Measurements from ENCODE around the gene ENO1. TPM values are rescaled to one million over a fixed set of nuclear protein-coding genes. Genes with fewer than 3 reads are reported as not detected.
A peak's percentile ranks its signal among the peaks of the same experiment; 100 is the strongest.

The ENO1 gene
- total RNA-seq, 4 donors from 2014 or later = 453 to 1,066 (median 553) TPM

GRCh38 chr1:8848663-8849386 is 29.7 kb downstream of the ENO1 start:
- peak overlapping the region in 3 of 4 donors; percentile 54 to 62 (median 60) for H3K27ac ChIP-seq
- H3K9me3 ChIP-seq = no peaks in the 10 kb centered on the region
- peak; percentile 100 for ATAC-seq
- no peaks in the 10 kb centered on the region for H3K36me3 ChIP-seq
- H3K4me3 ChIP-seq = no peak overlapping the region
- no peaks in the 10 kb centered on the region for H3K27me3 ChIP-seq
- TF ChIP-seq POLR2AphosphoS5 (IDR thresholded peaks at IDR 0.05) = peak; percentile 72
- peak in 3 of 4 experiments; percentile 93 to 94 (median 94) for TF ChIP-seq CTCF (IDR thresholded peaks at IDR 0.05)
- no peak for TF ChIP-seq POLR2A (IDR thresholded peaks at IDR 0.05)
- 41 to 46% methylated on average over 8 to 11 of the region's 19 CpGs for WGBS, 2 donors (ENCODE audit: low coverage in 1 of 2)
- H3K4me1 ChIP-seq = peaks cover 0 to 33% (median 3%) of the 10 kb centered on the region in 3 donors

GRCh38 chr1:8847990-8848389 is 30.5 kb downstream of the ENO1 start:
- Histone ChIP-seq H3K27ac (peak overlapping the region in 3 of 4 donors; percentile 54 to 62 (median 60)), H3K27me3 (no peaks in the 10 kb centered on the region), H3K36me3 (no peaks in the 10 kb centered on the region), H3K9me3 (no peaks in the 10 kb centered on the region), H3K4me3 (no peak overlapping the region), H3K4me1 (peaks cover 0 to 33% (median 3%) of the 10 kb centered on the region in 3 donors)
- TF ChIP-seq POLR2AphosphoS5 (IDR thresholded peaks at IDR 0.05) = no peak
- TF ChIP-seq CTCF (IDR thresholded peaks at IDR 0.05) = no peak
- TF ChIP-seq POLR2A (IDR thresholded peaks at IDR 0.05) = no peak
- TF ChIP-seq EP300 (IDR thresholded peaks at IDR 0.05) = no peak
- WGBS, 2 donors (ENCODE audit: low coverage in 1 of 2) = 25% methylated on average over 2 of the region's 5 CpGs; no CpG with 5 or more reads in 1 of the 2 donors
- no peak for ATAC-seq

- H3K36me3 ChIP-seq = no peaks in the 10 kb centered on the region
- no peaks in the 10 kb centered on the region for H3K27me3 ChIP-seq
- no peak overlapping the region for H3K27ac ChIP-seq
- peaks cover 0 to 33% (median 3%) of the 10 kb centered on the region in 3 donors for H3K4me1 ChIP-seq
- no peak overlapping the region for H3K4me3 ChIP-seq
- ATAC-seq = no peak
- TF ChIP-seq CTCF (IDR thresholded peaks at IDR 0.05) (no peak), POLR2AphosphoS5 (IDR thresholded peaks at IDR 0.05) (no peak), POLR2A (IDR thresholded peaks at IDR 0.05) (no peak), EP300 (IDR thresholded peaks at IDR 0.05) (no peak)
- H3K9me3 ChIP-seq = no peaks in the 10 kb centered on the region
- WGBS, 2 donors (ENCODE audit: low coverage in 1 of 2) = 43% methylated on average over 1 of the region's 4 CpGs; no CpG with 5 or more reads in 1 of the 2 donors
Observed at GRCh38 chr1:8846263-8846662, 32.2 kb downstream of the ENO1 start.

- WGBS, 2 donors (ENCODE audit: low coverage in 1 of 2) = 81 to 97% methylated on average over 6 to 8 of the region's 21 CpGs
- H3K4me3 ChIP-seq = no peak overlapping the region
- no peak for ATAC-seq
- no peaks in the 10 kb centered on the region for H3K27me3 ChIP-seq
- no peak overlapping the region for H3K27ac ChIP-seq
- TF ChIP-seq POLR2A (IDR thresholded peaks at IDR 0.05) = no peak
- no peak for TF ChIP-seq CTCF (IDR thresholded peaks at IDR 0.05)
- TF ChIP-seq POLR2AphosphoS5 (IDR thresholded peaks at IDR 0.05) = no peak
- TF ChIP-seq EP300 (IDR thresholded peaks at IDR 0.05) = no peak
- H3K9me3 ChIP-seq = no peaks in the 10 kb centered on the region
- no peaks in the 10 kb centered on the region for H3K36me3 ChIP-seq
- H3K4me1 ChIP-seq = peaks cover 0 to 33% (median 3%) of the 10 kb centered on the region in 3 donors
Observed at GRCh38 chr1:8845104-8846097, 33.1 kb downstream of the ENO1 start.
